Measurements from ENCODE around the gene SPOCK2.
"Not testable (repeated sequence)": the region's sequence is repeated elsewhere in the genome, so short reads cannot be mapped to it uniquely, and the experiment has no call there.

SPOCK2 gene

GRCh38 chr10:72035252-72035887 is 53.0 kb downstream of the SPOCK2 start:
- DNase-seq (ENCODE audit: low read depth): no peak
- no peak overlapping the region for H3K4me3 ChIP-seq (ENCODE audit: low read depth, low read length)
- TF ChIP-seq CTCF (IDR thresholded peaks at IDR 0.05; ENCODE audit: low read depth, low read length, missing control alignments): no peak

- DNase-seq (ENCODE audit: low read depth): no peak
- no peak overlapping the region for H3K4me3 ChIP-seq (ENCODE audit: low read depth, low read length)
- no peak for TF ChIP-seq CTCF (IDR thresholded peaks at IDR 0.05; ENCODE audit: low read depth, low read length, missing control alignments)
Observed at GRCh38 chr10:72034761-72035160, 53.6 kb downstream of the SPOCK2 start.

GRCh38 chr10:72034040-72034499 is 54.3 kb downstream of the SPOCK2 start:
- no peak for DNase-seq (ENCODE audit: low read depth)
- H3K4me3 ChIP-seq (ENCODE audit: low read depth, low read length): no peak overlapping the region
- no peak for TF ChIP-seq CTCF (IDR thresholded peaks at IDR 0.05; ENCODE audit: low read depth, low read length, missing control alignments)

- not testable (repeated sequence) for H3K4me3 ChIP-seq (ENCODE audit: low read depth, low read length); DNase-seq (ENCODE audit: low read depth)
Observed at GRCh38 chr10:72032409-72033162, 55.8 kb downstream of the SPOCK2 start.

- DNase-seq (ENCODE audit: low read depth): no peak
- no peak overlapping the region for H3K4me3 ChIP-seq (ENCODE audit: low read depth, low read length)
- no peak for TF ChIP-seq CTCF (IDR thresholded peaks at IDR 0.05; ENCODE audit: low read depth, low read length, missing control alignments)
Observed at GRCh38 chr10:72031706-72032105, 56.6 kb downstream of the SPOCK2 start.

GRCh38 chr10:72030762-72031543 is 57.4 kb downstream of the SPOCK2 start:
- no peak for DNase-seq (ENCODE audit: low read depth)
- H3K4me3 ChIP-seq (ENCODE audit: low read depth, low read length): no peak overlapping the region
- no peak for TF ChIP-seq CTCF (IDR thresholded peaks at IDR 0.05; ENCODE audit: low read depth, low read length, missing control alignments)

GRCh38 chr10:72029414-72029813 is 58.9 kb downstream of the SPOCK2 start:
- no peak for DNase-seq (ENCODE audit: low read depth)
- no peak for TF ChIP-seq CTCF (IDR thresholded peaks at IDR 0.05; ENCODE audit: low read depth, low read length, missing control alignments)
- no peak overlapping the region for H3K4me3 ChIP-seq (ENCODE audit: low read depth, low read length)
